Testis (tissue), 3 donors: Measurements from ENCODE around the gene NPDC1. TPM values are rescaled to one million over a fixed set of nuclear protein-coding genes. Genes with fewer than 3 reads are reported as not detected.
"Not testable (repeated sequence)": the region's sequence is repeated elsewhere in the genome, so short reads cannot be mapped to it uniquely, and the experiment has no call there.

Experiments
- DNase-seq: peaks from one replicate; pipeline ENCODE4 v3.0.0-alpha.2; 2019
- H3K27ac ChIP-seq, 2 donors: fragments of 200-600 bp; sonication (generic); one replicate each; pipeline ENCODE4 v1.5.1; 2019
- H3K27me3 ChIP-seq: fragments of 200-600 bp; sonication (generic); one replicate; pipeline ENCODE4 v1.5.1; 2019
- H3K36me3 ChIP-seq: fragments of 200-600 bp; sonication (generic); one replicate; pipeline ENCODE4 v1.5.1; 2017; ENCODE audit warnings: low read depth; ENCODE audit errors: missing control alignments
- H3K4me1 ChIP-seq: fragments of 200-600 bp; sonication (generic); one replicate; pipeline ENCODE4 v1.5.1; 2019
- H3K4me3 ChIP-seq, 2 donors: fragments of 200-600 bp; sonication (generic); one replicate each; pipeline ENCODE4 v1.5.1; 2017 to 2019
- H3K9me3 ChIP-seq: fragments of 200-600 bp; sonication (generic); one replicate; pipeline ENCODE4 v1.5.1; 2017
- CTCF ChIP-seq, 3 experiments: fragments of 450-650 bp in 2 of 3; fragments of 200-600 bp in 1 of 3; sonication (generic) in 1 of 3; IDR thresholded peaks; one replicate each; pipeline ENCODE4 v1.5.1; 2016 to 2019; ENCODE audit warnings: antibody characterized with exemption in 3 of 3, mild to moderate bottlenecking in 2 of 3, moderate library complexity in 1 of 3
- POLR2A ChIP-seq: fragments of 450-650 bp; IDR thresholded peaks from one replicate; pipeline ENCODE4 v1.6.1; 2017; ENCODE audit warnings: antibody characterized with exemption, mild to moderate bottlenecking, moderate library complexity
- WGBS, 2 donors: methylation state at CpG; one replicate each; pipeline ENCODE4 v1.1.5; 2018; 5-methylcytosine and 5-hydroxymethylcytosine counted together
- intact Hi-C: fragments of 100-400 bp; cut with DNase I; formaldehyde crosslinking; loops from one replicate; pipeline ENCODE4 v1.15.1; 2023; ENCODE audit warnings: low total_unique reads
- polyA plus RNA-seq: library from polyadenylated mRNA; stranded (reverse); fragments of 350-450 nt; fragmentation: Illumina TruSeq; extraction: RNeasy Lipid Tissue Mini Kit (QIAGEN cat#74804); gene quantifications from one replicate; pipeline ENCODE4 v1.2.3, GENCODE V29; 2014; ENCODE audit warnings: low read depth, low replicate concordance; ENCODE audit not compliant: insufficient read depth
- total RNA-seq, 2 donors: library from RNA; depleted of rRNA; stranded (reverse); fragments of >200 nt; gene quantifications; one replicate each; pipeline ENCODE4 v1.2.3, GENCODE V29; 2016

The NPDC1 gene
- total and polyA plus RNA-seq, 3 donors from 2014 or later = 47.7 to 103 (median 75.9) TPM

- H3K9me3 ChIP-seq = no peaks in the 10 kb centered on the region
- peaks cover 4% of the 10 kb centered on the region for H3K4me1 ChIP-seq
- no peaks in the 10 kb centered on the region for H3K36me3 ChIP-seq
- no peaks in the 10 kb centered on the region for H3K27me3 ChIP-seq
- H3K4me3 ChIP-seq = no peak overlapping the region
- no peak for DNase-seq
- no peak for TF ChIP-seq CTCF (IDR thresholded peaks at IDR 0.05)
- no peak for TF ChIP-seq POLR2A
- WGBS, 2 donors = 91 to 93% methylated on average over 9 to 13 of the region's 26 CpGs
- no peak overlapping the region for H3K27ac ChIP-seq
- intact Hi-C loops = no loop called here
These were observed 17.5 kb upstream of the NPDC1 start for GRCh38 chr9:137063311-137064026.

DNA sequence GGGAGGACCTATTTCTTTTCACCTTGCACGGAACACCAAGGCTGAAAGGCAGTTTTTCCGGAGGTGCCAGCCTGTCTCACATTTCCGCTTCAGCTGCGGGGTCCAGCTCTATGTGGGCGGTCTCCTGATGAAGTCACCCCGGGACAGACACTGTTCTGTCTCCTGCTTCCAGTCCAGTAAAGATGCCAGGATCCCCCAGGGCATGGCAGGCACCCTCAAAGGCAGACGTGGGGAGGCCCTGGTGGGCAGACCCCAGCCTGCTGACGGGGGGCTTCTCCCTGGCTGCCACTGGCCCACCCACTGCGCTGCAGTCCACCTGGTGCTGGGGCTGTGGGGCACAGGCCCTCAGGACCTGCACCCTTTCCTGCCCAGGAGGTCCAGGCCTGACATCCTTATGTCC lies 16.8 kb upstream of the NPDC1 start:
- H3K4me3 ChIP-seq, DNase-seq, H3K27ac ChIP-seq, H3K36me3 ChIP-seq, H3K27me3 ChIP-seq, H3K4me1 ChIP-seq, intact Hi-C loops, H3K9me3 ChIP-seq: not testable (repeated sequence)
- 89% methylated on average over 7 of the region's 9 CpGs; no CpG with 5 or more reads in 1 of the 2 donors for WGBS, 2 donors

- no peaks in the 10 kb centered on the region for H3K27me3 ChIP-seq
- no peaks in the 10 kb centered on the region for H3K9me3 ChIP-seq
- no peak overlapping the region for H3K27ac ChIP-seq
- peaks cover 4% of the 10 kb centered on the region for H3K4me1 ChIP-seq
- H3K4me3 ChIP-seq = no peak overlapping the region
- intact Hi-C loops = no loop called here
- no peak for DNase-seq
- no peaks in the 10 kb centered on the region for H3K36me3 ChIP-seq
- 80 to 89% methylated on average over 9 to 15 of the region's 15 CpGs for WGBS, 2 donors
- no peak for TF ChIP-seq CTCF (IDR thresholded peaks at IDR 0.05)
- no peak for TF ChIP-seq POLR2A
These were observed 16.4 kb upstream of the NPDC1 start for GRCh38 chr9:137062384-137062783.

DNA sequence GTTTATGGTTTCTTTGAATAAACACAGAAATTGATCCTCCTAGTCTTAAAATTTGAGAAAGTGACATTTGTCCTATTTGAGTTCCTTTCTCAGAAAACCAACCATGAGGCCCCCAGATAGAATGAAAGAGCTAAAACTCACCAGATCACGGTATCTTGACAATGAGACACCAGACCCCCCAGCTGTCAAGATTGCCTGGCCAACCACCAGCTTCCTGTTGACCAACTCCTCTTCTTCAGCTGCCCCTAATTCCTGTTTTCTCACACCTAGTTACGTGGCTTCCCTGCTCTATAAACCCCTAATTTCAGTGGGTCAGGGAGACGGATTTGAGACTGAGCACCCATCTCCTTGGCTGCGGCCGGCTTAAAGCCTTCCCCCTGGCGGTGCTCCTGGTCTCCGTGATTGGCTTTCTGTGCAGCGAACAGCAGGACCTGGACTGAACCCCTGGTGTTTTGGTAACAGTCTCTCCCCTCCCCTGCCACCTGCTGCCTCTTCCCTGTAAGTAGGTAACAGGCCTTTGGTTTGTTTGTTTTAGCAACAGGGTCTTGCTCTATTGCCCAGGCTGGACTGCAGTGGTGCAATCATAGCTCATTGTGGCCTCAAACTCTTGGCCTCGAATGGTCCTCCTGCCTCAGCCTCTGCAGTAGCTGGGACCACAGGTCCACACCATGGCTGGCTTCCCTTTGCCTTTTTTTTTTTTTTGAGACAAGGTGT lies 12.7 kb upstream of the NPDC1 start:
- peaks cover 23% of the 10 kb centered on the region for H3K4me1 ChIP-seq
- H3K27me3 ChIP-seq = no peaks in the 10 kb centered on the region
- no peaks in the 10 kb centered on the region for H3K9me3 ChIP-seq
- TF ChIP-seq POLR2A (no peak), CTCF (IDR thresholded peaks at IDR 0.05) (no peak)
- H3K36me3 ChIP-seq = no peaks in the 10 kb centered on the region
- 95 to 96% methylated on average over 9 of the region's 9 CpGs for WGBS, 2 donors
- DNase-seq = no peak
- H3K4me3 ChIP-seq = no peak overlapping the region
- no peak overlapping the region for H3K27ac ChIP-seq
- intact Hi-C loops = no loop called here

GRCh38 chr9:137057545-137057944 lies 11.6 kb upstream of the NPDC1 start:
- TF ChIP-seq CTCF (IDR thresholded peaks at IDR 0.05) = no peak
- TF ChIP-seq POLR2A = no peak
- Histone ChIP-seq H3K27me3 (no peaks in the 10 kb centered on the region), H3K4me1 (peaks cover 34% of the 10 kb centered on the region), H3K4me3 (no peak overlapping the region), H3K36me3 (no peaks in the 10 kb centered on the region), H3K9me3 (no peaks in the 10 kb centered on the region), H3K27ac (no peak overlapping the region)
- no peak for DNase-seq
- intact Hi-C loops = no loop called here
- WGBS, 2 donors = 57 to 72% methylated on average over 16 of the region's 16 CpGs
